Ishikawa (cell line): ENCODE results near the gene CLK4.

Experiments
- CEBPB ChIP-seq: IDR thresholded peaks from 2 replicates; pipeline ENCODE4 v1.6.1; 2012
- CREB1 ChIP-seq: IDR thresholded peaks from 2 replicates; pipeline ENCODE4 v1.6.1; 2012; ENCODE audit warnings: low read depth
- EGR1 ChIP-seq: IDR thresholded peaks from 2 replicates; pipeline ENCODE4 v1.6.1; 2012
- EP300 ChIP-seq: IDR thresholded peaks from 2 replicates; pipeline ENCODE4 v1.6.1; 2012; ENCODE audit warnings: borderline replicate concordance
- FOXM1 ChIP-seq: IDR thresholded peaks from 2 replicates; pipeline ENCODE4 v1.6.1; 2012; ENCODE audit warnings: low read depth, borderline replicate concordance
- NFIC ChIP-seq: IDR thresholded peaks from 2 replicates; pipeline ENCODE4 v1.6.1; 2012
- RAD21 ChIP-seq: IDR thresholded peaks from 2 replicates; pipeline ENCODE4 v1.6.1; 2012; ENCODE audit warnings: low read depth
- TAF1 ChIP-seq: IDR thresholded peaks from 2 replicates; pipeline ENCODE4 v1.6.1; 2012; ENCODE audit warnings: low read depth, mild to moderate bottlenecking
- TCF12 ChIP-seq: IDR thresholded peaks from 2 replicates; pipeline ENCODE4 v1.6.1; 2012; ENCODE audit warnings: low read depth
- TEAD4 ChIP-seq: IDR thresholded peaks from 2 replicates; pipeline ENCODE4 v1.6.1; 2012
- YY1 ChIP-seq: IDR thresholded peaks from 2 replicates; pipeline ENCODE4 v1.6.1; 2012; ENCODE audit warnings: low read depth
- ZBTB7A ChIP-seq: IDR thresholded peaks from 2 replicates; pipeline ENCODE4 v1.6.1; 2012; ENCODE audit warnings: low read depth
- TF ChIP-seq, protein P1 (sequence below): IDR thresholded peaks from 2 replicates; pipeline ENCODE4 v1.6.1; 2012; ENCODE audit warnings: low read depth, mild to moderate bottlenecking
- TF ChIP-seq, protein P2 (sequence below): IDR thresholded peaks from 2 replicates; pipeline ENCODE4 v1.6.1; 2012
- TF ChIP-seq, protein P3 (sequence below): IDR thresholded peaks from 2 replicates; pipeline ENCODE4 v1.6.1; 2012

CLK4 gene

DNA sequence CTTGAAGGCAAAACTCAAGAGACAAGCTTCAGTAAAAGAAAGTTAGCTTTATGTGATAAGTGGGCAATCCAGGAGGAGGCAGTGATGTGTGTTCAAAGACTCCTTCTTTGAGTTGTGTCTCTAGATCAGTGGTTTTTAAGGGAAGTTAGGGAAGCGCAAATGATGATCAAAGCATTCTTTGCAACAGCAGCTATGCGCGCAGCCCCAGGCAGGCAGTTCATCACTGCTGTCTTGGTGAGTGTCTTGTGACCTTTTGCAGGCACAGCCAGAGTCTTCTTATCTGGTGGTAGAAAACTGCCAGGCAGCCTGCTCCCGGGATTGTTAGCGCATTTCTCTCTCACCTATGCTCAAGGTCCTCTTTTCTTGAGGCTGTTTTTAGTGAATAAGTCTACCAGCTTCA is 40.3 kb upstream of the CLK4 start:
- TF ChIP-seq ZBTB7A (no peak), TCF12 (no peak), CEBPB (no peak), TAF1 (no peak), EGR1 (no peak), NFIC (no peak), FOXM1 (no peak), EP300 (no peak), TEAD4 (no peak), YY1 (no peak), CREB1 (no peak), RAD21 (no peak)
- TF ChIP-seq, protein P1, sequence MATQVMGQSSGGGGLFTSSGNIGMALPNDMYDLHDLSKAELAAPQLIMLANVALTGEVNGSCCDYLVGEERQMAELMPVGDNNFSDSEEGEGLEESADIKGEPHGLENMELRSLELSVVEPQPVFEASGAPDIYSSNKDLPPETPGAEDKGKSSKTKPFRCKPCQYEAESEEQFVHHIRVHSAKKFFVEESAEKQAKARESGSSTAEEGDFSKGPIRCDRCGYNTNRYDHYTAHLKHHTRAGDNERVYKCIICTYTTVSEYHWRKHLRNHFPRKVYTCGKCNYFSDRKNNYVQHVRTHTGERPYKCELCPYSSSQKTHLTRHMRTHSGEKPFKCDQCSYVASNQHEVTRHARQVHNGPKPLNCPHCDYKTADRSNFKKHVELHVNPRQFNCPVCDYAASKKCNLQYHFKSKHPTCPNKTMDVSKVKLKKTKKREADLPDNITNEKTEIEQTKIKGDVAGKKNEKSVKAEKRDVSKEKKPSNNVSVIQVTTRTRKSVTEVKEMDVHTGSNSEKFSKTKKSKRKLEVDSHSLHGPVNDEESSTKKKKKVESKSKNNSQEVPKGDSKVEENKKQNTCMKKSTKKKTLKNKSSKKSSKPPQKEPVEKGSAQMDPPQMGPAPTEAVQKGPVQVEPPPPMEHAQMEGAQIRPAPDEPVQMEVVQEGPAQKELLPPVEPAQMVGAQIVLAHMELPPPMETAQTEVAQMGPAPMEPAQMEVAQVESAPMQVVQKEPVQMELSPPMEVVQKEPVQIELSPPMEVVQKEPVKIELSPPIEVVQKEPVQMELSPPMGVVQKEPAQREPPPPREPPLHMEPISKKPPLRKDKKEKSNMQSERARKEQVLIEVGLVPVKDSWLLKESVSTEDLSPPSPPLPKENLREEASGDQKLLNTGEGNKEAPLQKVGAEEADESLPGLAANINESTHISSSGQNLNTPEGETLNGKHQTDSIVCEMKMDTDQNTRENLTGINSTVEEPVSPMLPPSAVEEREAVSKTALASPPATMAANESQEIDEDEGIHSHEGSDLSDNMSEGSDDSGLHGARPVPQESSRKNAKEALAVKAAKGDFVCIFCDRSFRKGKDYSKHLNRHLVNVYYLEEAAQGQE: no peak
- TF ChIP-seq, protein P2, sequence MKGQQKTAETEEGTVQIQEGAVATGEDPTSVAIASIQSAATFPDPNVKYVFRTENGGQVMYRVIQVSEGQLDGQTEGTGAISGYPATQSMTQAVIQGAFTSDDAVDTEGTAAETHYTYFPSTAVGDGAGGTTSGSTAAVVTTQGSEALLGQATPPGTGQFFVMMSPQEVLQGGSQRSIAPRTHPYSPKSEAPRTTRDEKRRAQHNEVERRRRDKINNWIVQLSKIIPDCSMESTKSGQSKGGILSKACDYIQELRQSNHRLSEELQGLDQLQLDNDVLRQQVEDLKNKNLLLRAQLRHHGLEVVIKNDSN: no peak
- TF ChIP-seq, protein P3, sequence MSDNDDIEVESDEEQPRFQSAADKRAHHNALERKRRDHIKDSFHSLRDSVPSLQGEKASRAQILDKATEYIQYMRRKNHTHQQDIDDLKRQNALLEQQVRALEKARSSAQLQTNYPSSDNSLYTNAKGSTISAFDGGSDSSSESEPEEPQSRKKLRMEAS: no peak

DNA sequence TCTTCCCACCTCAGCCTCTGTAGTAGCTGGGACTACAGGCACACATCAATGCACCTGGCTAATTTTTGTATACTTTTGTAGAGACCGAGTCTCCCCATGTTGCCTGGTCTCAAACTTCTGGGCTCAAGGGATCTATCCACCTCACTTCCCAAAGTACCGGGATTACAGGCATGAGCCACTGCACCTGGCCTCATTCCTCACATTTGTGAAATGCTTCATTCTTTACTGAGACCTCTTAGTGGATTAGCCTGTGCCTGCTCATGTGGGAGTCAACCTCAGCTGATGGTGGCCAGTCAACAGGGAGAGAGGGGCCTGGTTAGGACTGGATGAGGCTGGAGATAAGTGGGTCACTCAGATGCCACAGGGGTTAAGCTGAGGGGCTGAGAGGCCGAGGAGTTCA is 37.3 kb upstream of the CLK4 start:
- TF ChIP-seq, protein P2: no peak
- TF ChIP-seq, protein P3: no peak
- TF ChIP-seq YY1 (no peak), NFIC (no peak), TEAD4 (no peak)

DNA sequence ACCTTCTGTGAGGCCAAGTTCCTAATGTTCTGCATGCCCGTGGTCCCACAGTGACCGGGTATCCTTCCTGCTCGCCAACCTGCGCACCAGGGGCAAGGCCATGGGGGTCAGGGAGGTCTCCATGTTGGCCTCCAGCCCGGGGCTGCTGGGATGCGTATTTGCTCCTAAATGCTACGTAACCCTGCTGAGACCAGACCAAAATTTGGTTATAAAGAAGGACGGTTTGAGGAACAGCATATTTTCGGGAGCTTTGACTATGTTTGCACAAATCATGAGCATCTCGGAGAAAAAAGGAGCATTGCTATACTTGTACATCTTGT is 35.7 kb upstream of the CLK4 start:
- TF ChIP-seq CREB1 (no peak), TCF12 (no peak), YY1 (no peak), RAD21 (no peak), CEBPB (no peak), ZBTB7A (no peak), EGR1 (no peak), FOXM1 (no peak)
- TF ChIP-seq, protein P1: no peak

DNA sequence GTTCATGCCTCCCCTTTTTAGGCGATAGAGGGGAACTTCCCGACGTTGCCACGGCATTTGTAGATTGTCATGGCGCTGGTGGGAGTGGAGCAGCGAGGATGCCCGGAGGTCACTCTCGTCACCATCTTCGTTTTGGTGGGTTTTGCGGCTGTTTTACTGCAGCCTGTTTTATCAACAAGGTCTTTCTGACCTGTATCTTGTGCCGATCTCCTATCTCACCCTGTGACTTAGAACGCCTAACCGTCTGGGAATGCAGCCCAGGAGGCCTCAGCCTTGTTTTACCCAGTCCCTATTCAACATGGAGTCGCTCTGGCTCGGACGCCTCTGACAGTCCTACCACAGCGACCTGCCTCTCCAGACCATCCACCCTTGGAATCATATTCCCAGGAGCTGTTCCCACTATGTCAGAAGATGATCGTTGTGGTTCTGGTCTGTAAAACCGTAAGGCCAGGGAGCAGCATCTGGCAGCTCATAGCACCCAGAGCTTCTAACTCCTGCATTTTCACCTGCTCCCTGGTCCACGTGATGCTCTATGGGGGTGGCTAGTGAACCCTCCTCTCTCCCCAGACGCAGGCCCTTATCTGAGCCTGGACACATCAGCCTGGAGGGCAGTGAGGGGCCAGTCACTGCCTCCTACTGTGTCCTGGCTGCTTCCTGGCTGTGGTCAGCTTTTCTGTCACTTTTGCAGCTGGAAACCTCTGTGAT is 35.1 kb upstream of the CLK4 start:
- TF ChIP-seq CREB1 (no peak), TCF12 (no peak)

DNA sequence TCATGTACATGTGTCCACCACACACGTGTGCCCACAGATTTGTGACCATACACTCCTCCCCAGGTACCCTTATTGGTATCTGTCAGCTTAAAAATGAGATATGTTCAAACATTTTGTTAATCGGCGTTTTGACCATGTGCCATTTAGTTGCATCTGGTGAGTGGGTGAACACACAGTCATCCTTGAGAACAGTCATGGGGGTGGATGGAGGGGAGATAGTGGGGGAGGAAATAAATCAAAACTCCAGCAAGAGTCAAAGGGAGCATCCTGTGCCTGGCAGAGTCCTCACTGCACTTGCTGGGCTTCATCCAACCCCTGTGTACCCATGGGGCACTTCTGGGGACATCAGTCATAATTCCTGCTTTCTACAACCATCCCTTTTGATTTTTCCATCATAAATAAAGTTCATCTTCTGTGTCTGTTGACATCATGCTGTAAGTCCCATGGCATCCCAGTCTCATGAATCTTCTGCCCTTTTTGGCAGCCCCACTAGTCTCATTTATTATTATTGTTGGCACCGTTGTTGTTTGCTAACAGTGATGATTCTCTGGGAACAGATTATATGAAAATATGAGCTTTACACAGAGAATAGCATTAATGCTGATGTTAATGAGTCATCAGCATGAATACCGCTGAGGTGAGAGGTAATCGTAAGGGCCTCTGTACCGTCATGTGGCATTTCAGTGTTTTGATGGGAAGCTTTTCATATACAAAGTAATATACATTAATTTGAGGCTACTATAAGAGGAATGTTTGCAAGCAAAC is 24.4 kb upstream of the CLK4 start:
- TF ChIP-seq TEAD4: no peak
- TF ChIP-seq, protein P1: no peak
- TF ChIP-seq, protein P3: no peak
- TF ChIP-seq EP300: no peak
- no peak for TF ChIP-seq CREB1
- TF ChIP-seq CEBPB: no peak
- TF ChIP-seq ZBTB7A: no peak
- TF ChIP-seq, protein P2: no peak
- TF ChIP-seq EGR1: no peak
- no peak for TF ChIP-seq NFIC
- TF ChIP-seq TAF1: no peak
- TF ChIP-seq YY1: no peak
- TF ChIP-seq RAD21: no peak
- TF ChIP-seq TCF12: no peak
